SHP77 (cell line): ENCODE results near the gene MAP3K6.

Experiments
- DNase-seq, 2 experiments: peaks; one replicate each; lab custom pipeline; 2025; lab: John Stamatoyannopoulos, UW

MAP3K6 gene

DNA sequence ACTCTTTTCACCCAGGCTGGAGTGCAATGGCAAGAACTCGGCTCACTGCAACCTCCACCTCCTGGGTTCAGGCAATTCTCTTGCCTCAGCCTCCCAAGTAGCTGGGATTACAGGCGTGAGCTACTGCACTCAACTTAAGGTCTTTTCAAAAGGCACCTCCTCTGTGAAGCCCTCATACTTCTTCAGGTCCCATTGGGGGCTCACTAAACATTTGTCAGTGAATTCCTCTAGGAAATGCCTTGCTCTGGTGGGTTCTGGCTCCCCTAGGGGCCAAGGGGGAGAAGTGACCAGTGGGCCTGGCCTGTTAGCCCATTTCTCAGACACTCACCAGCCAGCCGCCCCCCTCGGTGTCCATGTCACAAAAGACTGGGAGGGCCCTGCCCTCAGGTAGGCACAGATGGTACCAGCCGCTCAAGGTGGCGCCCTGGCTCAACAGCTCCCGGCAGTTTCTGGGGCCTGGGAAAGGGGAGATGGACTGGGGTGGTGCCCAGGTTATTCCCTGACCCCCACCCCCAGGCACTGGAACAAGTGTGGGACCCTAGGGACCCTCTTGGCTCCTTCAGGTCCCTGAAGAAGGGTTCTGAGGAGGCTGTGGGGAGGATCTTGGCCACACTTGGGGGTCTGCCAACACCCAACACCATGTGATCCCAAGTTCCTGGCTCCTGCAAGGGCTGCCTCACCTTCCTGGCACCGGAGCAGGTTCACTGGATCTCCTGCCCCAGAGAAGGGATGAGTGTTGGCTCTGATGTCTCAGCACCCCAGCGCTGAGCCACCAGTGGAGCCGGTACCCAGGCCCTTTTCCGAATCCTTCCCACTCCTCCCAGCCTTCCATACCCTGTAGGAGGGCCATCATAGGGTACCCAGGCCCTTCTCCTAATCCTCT lies 6.3 kb upstream of the MAP3K6 start:
- DNase-seq: no peak

GRCh38 chr1:27372022-27372807 lies 5.5 kb upstream of the MAP3K6 start:
- no peak for DNase-seq

GRCh38 chr1:27368869-27369582 lies 2.3 kb upstream of the MAP3K6 start:
- no peak for DNase-seq

DNA sequence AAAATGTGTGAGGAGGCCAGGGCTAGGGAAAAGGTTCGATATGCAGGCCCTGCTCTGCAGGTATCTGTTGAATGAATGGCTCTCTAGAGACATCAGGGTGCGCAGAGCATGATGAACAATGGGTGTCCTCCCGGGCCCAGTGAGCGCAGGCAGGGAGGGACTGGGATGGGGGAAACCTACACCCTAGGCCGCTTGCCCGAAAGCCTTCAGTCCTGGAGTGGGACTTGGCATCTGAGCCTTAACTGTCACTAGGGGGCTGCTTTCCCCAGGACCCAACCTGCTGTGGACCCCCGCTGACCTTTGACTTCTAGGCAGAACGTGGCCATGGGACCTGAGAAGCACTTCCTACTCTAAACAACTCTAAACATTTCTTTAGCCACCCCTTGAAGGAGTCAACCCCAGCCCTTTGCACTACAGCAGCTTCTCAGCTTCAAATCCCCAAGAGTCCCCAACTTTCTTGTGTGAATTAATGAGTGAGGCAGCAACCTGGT lies 444 bp upstream of the MAP3K6 start:
- DNase-seq: no peak

DNA sequence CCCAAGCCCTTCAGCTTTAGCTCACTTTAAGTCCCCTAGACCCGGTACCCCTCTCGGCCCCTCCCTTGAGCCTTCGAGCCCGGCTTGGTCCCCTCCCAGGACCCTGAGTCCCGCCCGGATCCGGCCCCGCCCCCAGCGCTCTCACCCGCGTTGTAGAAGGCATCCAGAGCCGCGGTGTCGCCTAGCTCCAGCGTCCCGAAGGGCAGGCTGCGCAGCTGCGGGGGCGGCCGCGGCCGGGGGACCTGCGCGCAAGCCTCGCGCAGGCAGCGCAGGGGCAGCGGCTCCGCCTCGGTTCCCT lies 699 bp downstream of the MAP3K6 start:
- peak; percentile 64 to 65 for DNase-seq

DNA sequence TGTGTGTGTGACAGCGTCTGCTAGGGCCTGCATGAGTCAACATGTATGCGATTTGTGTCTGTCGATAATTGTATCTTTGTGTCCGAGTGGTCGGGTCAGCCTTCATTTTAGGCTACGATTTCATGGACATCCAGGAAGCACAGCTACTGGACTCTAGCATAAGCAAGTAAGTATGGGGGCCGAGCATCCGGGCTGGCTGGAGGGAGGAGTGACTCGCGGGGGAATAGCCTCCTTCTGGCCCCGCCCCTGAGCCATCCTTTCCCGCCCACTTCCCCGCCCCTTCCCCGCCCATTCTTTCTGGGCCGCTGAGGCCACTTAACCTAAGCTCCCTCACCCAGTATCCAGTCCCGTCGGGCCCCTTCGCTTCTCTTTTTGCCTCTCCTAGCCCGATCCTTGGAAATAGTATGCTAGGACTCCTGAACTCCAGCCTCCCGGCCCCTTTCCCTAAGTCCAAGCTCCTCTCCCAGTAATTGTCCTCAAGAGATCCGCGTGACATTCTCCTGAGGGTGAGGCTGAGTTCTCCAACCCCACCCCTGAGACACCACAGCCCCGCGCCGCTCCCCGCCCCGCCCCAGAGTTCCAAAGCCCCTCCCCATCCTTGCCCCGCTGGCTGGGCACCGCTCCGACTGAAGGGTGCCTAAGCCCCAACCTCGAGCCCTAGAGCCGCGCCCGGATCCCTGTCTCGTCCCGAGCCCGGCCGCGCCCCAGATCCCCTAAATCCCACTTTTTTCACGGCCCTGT lies 1.2 kb downstream of the MAP3K6 start:
- DNase-seq: peak; percentile 72 to 74

- DNase-seq: no peak
These were observed 1.9 kb downstream of the MAP3K6 start for GRCh38 chr1:27364696-27365371.

GRCh38 chr1:27363766-27364695 lies 2.7 kb downstream of the MAP3K6 start:
- DNase-seq: no peak

GRCh38 chr1:27361553-27361952 lies 5.2 kb downstream of the MAP3K6 start:
- DNase-seq: no peak

GRCh38 chr1:27361044-27361402 lies 5.7 kb downstream of the MAP3K6 start:
- DNase-seq: no peak

GRCh38 chr1:27360159-27361043 lies 6.4 kb downstream of the MAP3K6 start:
- no peak for DNase-seq

GRCh38 chr1:27359822-27360158 lies 7.0 kb downstream of the MAP3K6 start:
- no peak for DNase-seq

GRCh38 chr1:27358928-27359313 lies 7.8 kb downstream of the MAP3K6 start:
- DNase-seq: no peak

DNA sequence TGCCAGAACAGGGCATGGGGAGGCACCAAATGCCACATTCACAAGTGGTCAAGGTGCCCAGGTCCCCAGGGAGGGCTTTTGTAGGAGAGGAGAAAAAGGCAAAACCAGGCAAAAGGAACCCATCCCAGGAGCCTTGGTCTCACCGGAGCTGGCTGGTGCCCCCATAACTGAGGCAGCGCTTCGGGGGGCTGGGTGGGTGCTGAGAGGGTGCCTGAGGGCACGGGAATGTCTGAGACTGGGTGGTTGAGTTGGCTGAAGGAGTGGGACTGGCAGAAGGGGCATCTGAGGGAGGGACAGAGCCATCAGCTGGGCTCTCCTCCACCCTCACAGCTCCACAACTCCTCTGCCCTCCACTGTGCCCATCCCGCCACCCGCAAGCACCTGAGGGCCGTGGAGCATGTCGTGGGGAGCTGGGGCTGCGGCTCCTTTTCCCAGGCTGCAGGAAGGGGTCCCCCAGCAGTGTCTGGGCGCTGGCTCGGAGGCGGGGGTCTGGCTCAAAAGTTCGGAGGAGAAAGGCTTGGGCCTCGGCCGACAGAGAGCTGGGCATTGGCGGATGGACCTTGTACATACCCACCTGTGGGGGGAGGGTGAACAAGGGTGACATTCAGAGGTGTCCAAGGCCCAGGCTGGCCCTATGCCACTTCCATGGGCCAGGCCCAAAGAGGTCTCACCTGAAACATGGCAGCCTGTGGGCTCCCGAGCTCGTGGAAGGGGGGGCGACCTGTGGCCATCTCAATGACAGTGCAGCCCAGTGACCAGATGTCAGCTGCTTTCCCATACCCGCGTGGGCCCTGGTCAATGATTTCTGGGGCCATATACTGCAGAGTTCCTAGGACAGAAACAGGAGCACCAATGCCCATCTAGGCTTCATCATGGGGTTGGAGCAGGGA lies 8.5 kb downstream of the MAP3K6 start:
- no peak for DNase-seq

- DNase-seq: peak; percentile 16 to 43
These were observed 9.3 kb downstream of the MAP3K6 start for GRCh38 chr1:27357281-27358037.

DNA sequence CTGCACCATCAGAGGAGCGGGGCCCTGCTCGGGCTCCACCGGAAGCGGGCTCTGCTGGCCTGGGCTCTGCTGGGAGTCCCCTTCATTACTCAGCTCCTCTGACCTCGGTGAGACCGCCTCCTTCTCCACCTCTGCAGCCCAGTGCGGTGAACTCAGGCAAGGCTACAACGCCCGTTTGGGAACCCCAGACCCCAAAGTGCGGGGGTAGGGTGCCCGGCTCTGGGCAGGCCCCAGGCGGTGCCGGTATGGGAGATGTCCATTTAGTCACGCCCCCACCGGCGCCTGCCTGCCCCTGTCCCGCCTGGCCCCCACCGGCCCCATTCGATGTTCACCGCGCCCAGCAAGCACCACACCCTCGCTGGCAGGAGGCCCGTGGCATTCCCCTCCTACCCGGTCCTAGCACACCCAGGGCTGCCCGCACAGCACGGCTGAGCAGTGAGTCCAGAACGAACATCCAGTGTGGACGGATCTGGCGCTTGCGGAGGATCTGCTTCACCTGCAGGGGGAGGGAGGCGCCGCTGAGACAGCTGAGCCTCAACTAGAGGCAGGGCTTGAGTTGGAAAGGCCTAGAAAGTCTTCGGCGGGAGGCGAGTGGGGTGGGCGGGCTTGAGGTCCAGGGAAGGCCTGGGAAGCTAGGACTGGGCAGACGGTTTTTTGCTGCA lies 10.0 kb downstream of the MAP3K6 start:
- no peak for DNase-seq

DNA sequence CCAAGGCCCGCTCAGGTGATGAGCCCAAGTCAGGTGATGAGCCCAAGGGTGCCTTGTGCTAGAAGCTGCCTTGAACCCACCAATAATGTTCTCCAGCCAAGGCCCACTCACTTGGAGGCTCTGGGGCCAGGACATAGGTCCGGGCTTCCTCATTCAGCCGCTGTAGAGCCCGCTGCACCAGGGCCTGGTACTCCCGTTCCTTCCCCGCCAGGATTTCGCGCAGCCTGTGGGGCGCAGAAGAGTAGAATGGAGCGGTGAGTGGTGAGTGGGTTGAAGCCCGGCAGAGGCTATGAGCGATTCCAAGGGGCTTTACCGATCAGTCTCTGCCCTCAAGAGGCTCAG lies 10.5 kb downstream of the MAP3K6 start:
- DNase-seq: no peak
